ENCODE results near the gene EVI5L. TPM values are rescaled to one million over a fixed set of nuclear protein-coding genes. Genes with fewer than 3 reads are reported as not detected.

Gene EVI5L
- total and polyA plus RNA-seq, 2 of the 13 experiments (the other 11 are each of a cell fraction or from before 2014, with no cell fraction given), result 1.7 to 2.4 TPM

DNA sequence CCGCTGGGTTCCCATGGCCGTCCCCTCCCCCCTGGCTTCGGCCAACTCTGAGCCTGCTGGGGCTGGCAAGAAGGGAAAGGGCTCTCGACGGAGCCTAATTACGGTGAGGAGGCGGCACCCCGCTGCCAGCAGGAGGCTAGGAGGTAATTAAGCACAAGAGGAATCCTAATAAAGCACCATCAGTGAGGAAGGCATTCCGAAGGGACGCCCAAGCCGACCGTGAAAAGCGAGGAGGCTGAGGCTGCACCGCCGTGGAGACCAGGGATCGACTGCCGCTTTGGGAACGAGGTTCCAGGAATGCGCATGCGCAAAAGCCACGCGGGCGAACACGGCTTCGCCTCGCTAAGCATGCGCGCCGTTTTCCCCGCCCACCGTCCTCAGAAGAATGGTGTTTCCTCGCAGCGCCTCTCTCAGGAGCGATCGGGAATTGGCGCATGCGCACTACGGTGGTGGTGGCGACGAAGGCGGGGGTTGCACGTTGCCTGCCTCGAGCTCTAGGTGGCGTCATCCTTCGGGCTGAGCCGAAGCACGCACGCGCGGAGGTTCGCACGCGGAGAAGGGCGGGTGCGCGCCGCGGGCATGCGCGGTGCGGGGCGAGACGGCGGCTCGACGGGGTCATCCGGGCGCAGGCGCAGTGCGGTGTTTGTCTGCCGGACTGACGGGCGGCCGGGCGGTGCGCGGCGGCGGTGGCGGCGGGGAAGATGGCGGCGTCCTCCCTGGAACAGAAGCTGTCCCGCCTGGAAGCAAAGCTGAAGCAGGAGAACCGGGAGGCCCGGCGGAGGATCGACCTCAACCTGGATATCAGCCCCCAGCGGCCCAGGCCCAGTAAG lies 73.4 kb downstream of the EVI5L start, which contains the start of gene MAP2K7 (continued):
- TF ChIP-seq, protein P1, sequence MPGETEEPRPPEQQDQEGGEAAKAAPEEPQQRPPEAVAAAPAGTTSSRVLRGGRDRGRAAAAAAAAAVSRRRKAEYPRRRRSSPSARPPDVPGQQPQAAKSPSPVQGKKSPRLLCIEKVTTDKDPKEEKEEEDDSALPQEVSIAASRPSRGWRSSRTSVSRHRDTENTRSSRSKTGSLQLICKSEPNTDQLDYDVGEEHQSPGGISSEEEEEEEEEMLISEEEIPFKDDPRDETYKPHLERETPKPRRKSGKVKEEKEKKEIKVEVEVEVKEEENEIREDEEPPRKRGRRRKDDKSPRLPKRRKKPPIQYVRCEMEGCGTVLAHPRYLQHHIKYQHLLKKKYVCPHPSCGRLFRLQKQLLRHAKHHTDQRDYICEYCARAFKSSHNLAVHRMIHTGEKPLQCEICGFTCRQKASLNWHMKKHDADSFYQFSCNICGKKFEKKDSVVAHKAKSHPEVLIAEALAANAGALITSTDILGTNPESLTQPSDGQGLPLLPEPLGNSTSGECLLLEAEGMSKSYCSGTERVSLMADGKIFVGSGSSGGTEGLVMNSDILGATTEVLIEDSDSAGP (CRISPR knock-in tag; IDR thresholded peaks at IDR 0.05; ENCODE audit: borderline replicate concordance), result peak; percentile 78
- TF ChIP-seq ZNF773 (CRISPR knock-in tag; IDR thresholded peaks at IDR 0.05; ENCODE audit: borderline replicate concordance) (peak; percentile 60; the same call in 1 of the 2 replicates), ZNF788 (CRISPR knock-in tag; IDR thresholded peaks at IDR 0.05; ENCODE audit: borderline replicate concordance) (peak; percentile 86), RNF2 (conservative IDR thresholded peaks at IDR 0.05; ENCODE audit: low read depth) (peak; percentile 95), ZNF232 (CRISPR knock-in tag; IDR thresholded peaks at IDR 0.05; ENCODE audit: borderline replicate concordance) (peak; percentile 54; the same call in 1 of the 2 replicates), PRPF4 (IDR thresholded peaks at IDR 0.05; ENCODE audit: low read depth, low read length, poor library complexity, severe bottlenecking) (no peak), ZNF768 (CRISPR knock-in tag; IDR thresholded peaks at IDR 0.05) (peak; percentile 36; the same call in 1 of the 2 replicates), SMAD9 (CRISPR knock-in tag; IDR thresholded peaks at IDR 0.05) (peak; percentile 49), REPIN1 (CRISPR knock-in tag; IDR thresholded peaks at IDR 0.05; ENCODE audit: borderline replicate concordance, low read depth) (peak; percentile 69), ZSCAN9 (CRISPR knock-in tag; IDR thresholded peaks at IDR 0.05; ENCODE audit: borderline replicate concordance) (peak; percentile 93), KLF13 (CRISPR knock-in tag; IDR thresholded peaks at IDR 0.05) (no peak), ZSCAN25 (CRISPR knock-in tag; IDR thresholded peaks at IDR 0.05) (peak; percentile 68; the same call in 1 of the 2 replicates), ZBTB42 (CRISPR knock-in tag; IDR thresholded peaks at IDR 0.05) (0 out of 2 replicates have a peak, but pooled peaks have one; percentile 73), ZNF614 (CRISPR knock-in tag; IDR thresholded peaks at IDR 0.05; ENCODE audit: borderline replicate concordance) (peak; percentile 95), PAWR (CRISPR knock-in tag; IDR thresholded peaks at IDR 0.05; ENCODE audit: borderline replicate concordance) (no peak)
- TF ChIP-seq, protein P2, sequence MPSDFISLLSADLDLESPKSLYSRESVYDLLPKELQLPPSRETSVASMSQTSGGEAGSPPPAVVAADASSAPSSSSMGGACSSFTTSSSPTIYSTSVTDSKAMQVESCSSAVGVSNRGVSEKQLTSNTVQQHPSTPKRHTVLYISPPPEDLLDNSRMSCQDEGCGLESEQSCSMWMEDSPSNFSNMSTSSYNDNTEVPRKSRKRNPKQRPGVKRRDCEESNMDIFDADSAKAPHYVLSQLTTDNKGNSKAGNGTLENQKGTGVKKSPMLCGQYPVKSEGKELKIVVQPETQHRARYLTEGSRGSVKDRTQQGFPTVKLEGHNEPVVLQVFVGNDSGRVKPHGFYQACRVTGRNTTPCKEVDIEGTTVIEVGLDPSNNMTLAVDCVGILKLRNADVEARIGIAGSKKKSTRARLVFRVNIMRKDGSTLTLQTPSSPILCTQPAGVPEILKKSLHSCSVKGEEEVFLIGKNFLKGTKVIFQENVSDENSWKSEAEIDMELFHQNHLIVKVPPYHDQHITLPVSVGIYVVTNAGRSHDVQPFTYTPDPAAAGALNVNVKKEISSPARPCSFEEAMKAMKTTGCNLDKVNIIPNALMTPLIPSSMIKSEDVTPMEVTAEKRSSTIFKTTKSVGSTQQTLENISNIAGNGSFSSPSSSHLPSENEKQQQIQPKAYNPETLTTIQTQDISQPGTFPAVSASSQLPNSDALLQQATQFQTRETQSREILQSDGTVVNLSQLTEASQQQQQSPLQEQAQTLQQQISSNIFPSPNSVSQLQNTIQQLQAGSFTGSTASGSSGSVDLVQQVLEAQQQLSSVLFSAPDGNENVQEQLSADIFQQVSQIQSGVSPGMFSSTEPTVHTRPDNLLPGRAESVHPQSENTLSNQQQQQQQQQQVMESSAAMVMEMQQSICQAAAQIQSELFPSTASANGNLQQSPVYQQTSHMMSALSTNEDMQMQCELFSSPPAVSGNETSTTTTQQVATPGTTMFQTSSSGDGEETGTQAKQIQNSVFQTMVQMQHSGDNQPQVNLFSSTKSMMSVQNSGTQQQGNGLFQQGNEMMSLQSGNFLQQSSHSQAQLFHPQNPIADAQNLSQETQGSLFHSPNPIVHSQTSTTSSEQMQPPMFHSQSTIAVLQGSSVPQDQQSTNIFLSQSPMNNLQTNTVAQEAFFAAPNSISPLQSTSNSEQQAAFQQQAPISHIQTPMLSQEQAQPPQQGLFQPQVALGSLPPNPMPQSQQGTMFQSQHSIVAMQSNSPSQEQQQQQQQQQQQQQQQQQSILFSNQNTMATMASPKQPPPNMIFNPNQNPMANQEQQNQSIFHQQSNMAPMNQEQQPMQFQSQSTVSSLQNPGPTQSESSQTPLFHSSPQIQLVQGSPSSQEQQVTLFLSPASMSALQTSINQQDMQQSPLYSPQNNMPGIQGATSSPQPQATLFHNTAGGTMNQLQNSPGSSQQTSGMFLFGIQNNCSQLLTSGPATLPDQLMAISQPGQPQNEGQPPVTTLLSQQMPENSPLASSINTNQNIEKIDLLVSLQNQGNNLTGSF (CRISPR knock-in tag; IDR thresholded peaks at IDR 0.05), result peak; percentile 22; the same call in 1 of the 2 replicates
- TF ChIP-seq, protein P3, sequence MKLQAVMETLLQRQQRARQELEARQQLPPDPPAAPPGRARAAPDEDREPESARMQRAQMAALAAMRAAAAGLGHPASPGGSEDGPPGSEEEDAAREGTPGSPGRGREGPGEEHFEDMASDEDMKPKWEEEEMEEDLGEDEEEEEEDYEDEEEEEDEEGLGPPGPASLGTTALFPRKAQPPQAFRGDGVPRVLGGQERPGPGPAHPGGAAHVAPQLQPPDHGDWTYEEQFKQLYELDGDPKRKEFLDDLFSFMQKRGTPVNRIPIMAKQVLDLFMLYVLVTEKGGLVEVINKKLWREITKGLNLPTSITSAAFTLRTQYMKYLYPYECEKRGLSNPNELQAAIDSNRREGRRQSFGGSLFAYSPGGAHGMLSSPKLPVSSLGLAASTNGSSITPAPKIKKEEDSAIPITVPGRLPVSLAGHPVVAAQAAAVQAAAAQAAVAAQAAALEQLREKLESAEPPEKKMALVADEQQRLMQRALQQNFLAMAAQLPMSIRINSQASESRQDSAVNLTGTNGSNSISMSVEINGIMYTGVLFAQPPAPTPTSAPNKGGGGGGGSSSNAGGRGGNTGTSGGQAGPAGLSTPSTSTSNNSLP (IDR thresholded peaks at IDR 0.05; ENCODE audit: low read depth, low read length), result no peak
- TF ChIP-seq, protein P4, sequence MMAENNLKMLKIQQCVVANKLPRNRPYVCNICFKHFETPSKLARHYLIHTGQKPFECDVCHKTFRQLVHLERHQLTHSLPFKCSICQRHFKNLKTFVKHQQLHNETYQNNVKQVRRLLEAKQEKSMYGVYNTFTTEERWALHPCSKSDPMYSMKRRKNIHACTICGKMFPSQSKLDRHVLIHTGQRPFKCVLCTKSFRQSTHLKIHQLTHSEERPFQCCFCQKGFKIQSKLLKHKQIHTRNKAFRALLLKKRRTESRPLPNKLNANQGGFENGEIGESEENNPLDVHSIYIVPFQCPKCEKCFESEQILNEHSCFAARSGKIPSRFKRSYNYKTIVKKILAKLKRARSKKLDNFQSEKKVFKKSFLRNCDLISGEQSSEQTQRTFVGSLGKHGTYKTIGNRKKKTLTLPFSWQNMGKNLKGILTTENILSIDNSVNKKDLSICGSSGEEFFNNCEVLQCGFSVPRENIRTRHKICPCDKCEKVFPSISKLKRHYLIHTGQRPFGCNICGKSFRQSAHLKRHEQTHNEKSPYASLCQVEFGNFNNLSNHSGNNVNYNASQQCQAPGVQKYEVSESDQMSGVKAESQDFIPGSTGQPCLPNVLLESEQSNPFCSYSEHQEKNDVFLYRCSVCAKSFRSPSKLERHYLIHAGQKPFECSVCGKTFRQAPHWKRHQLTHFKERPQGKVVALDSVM (CRISPR knock-in tag; IDR thresholded peaks at IDR 0.05), result peak; percentile 87
